Osteoblast (primary cell): Measurements from ENCODE around the gene CAPZB. TPM values are rescaled to one million over a fixed set of nuclear protein-coding genes. Genes with fewer than 3 reads are reported as not detected.

Experiments used
- DNase-seq: peaks from one replicate; pipeline ENCODE4 v3.0.0; 2011; ENCODE audit warnings: low spot score, mixed read lengths; ENCODE audit not compliant: insufficient read length; ENCODE audit errors: missing footprints
- H2AFZ ChIP-seq: 2 replicates; pipeline ENCODE4 v1.6.0; 2011; ENCODE audit warnings: mild to moderate bottlenecking, low read length
- H3K27ac ChIP-seq: 2 replicates; pipeline ENCODE4 v1.5.1; 2011; ENCODE audit warnings: mild to moderate bottlenecking, low read depth, low read length, moderate library complexity
- H3K27me3 ChIP-seq: 2 replicates; pipeline ENCODE4 v1.6.0; 2012; ENCODE audit warnings: mild to moderate bottlenecking, control low read depth, inconsistent platforms, low read length, moderate library complexity; ENCODE audit not compliant: insufficient read depth
- H3K36me3 ChIP-seq: 2 replicates; pipeline ENCODE4 v1.5.1; 2011; ENCODE audit warnings: mild to moderate bottlenecking, low read length, control low read depth, moderate library complexity; ENCODE audit not compliant: insufficient read depth
- H3K4me1 ChIP-seq: 2 replicates; pipeline ENCODE4 v1.5.1; 2011; ENCODE audit warnings: mild to moderate bottlenecking, low read length, control low read depth, moderate library complexity; ENCODE audit not compliant: insufficient read depth
- H3K4me2 ChIP-seq: 2 replicates; pipeline ENCODE4 v1.6.0; 2011; ENCODE audit warnings: mild to moderate bottlenecking, low read length; ENCODE audit not compliant: insufficient read depth
- H3K4me3 ChIP-seq: fragments of 200-600 bp; sonication (generic); 3 replicates; pipeline ENCODE4 v1.5.1; 2012; ENCODE audit warnings: mild to moderate bottlenecking, low read length, inconsistent platforms; ENCODE audit not compliant: insufficient read depth
- H3K79me2 ChIP-seq: 2 replicates; pipeline ENCODE4 v1.6.0; 2012; ENCODE audit warnings: mild to moderate bottlenecking, low read length, control low read depth, inconsistent platforms; ENCODE audit not compliant: insufficient read depth
- H3K9me3 ChIP-seq: 2 replicates; pipeline ENCODE4 v1.5.1; 2011; ENCODE audit warnings: low read depth, low read length, control low read depth
- H4K20me1 ChIP-seq: 2 replicates; pipeline ENCODE4 v1.6.0; 2012; ENCODE audit warnings: mild to moderate bottlenecking, low read length, control low read depth; ENCODE audit not compliant: insufficient read depth
- total RNA-seq: library from RNA; depleted of rRNA; stranded (reverse); fragments of >200 nt; gene quantifications from 2 replicates; pipeline ENCODE4 v1.2.3, GENCODE V29; 2012
- TF ChIP-seq, protein P1 (sequence below): IDR thresholded peaks from 2 replicates; pipeline ENCODE4 v1.5.1; 2011; ENCODE audit warnings: mild to moderate bottlenecking, low read depth, low read length, moderate library complexity; ENCODE audit errors: extremely low read depth

The CAPZB gene
- total RNA-seq, 1 donor, result 217 TPM

DNA sequence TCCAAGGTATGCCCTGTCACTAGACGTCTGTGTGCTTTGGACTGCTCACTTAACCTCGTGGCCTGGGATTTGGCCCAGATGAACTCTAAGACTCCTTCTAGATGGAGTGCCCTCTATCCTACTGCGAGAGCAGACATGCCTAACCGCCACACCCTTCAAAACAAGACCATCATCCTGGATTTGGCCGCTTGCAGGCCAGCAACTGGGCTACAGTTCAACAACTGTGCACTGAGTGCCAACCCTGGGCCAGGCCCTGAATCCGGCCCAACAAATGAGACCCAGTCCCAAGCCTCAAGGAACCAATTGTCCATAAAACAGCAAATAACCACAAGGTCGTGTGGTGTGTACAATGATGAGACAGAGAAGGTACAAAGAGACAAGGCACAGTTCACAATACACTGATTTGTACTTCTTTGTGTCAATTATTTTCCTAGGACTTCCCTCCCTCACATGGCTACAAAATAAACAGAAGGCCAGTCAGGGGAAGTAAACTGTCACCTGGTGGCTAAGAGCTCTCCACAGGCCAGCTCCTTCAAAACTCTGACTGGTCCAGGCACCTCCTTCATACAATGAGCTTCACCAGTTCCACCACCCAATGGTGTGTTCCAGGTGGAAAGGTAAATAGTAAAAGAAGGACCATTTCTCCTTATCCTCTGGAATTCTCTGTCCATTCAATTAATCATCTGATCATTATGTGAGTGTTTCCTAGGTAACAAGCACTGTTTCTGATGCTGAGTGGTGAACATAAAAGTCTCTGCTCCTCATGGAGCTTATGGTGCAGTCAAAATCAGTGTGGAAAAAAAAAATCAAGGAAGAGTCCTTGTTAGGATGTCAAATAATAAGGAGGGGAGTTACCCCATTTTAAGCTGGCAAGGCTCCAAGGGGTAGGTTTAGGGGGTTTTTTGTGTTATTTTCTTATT is 60.4 kb downstream of the CAPZB start:
- H3K4me3 ChIP-seq, result no peak overlapping the region
- H3K9me3 ChIP-seq, result no peaks in the 10 kb centered on the region
- H2AFZ ChIP-seq, result no peak overlapping the region
- H3K27me3 ChIP-seq, result no peaks in the 10 kb centered on the region
- DNase-seq, result no peak
- no peak overlapping the region for H3K27ac ChIP-seq
- peaks cover 100% of the 10 kb centered on the region for H3K79me2 ChIP-seq
- no peak overlapping the region for H3K4me2 ChIP-seq
- peaks cover under 1% of the 10 kb centered on the region for H3K36me3 ChIP-seq
- peaks cover 42% of the 10 kb centered on the region for H3K4me1 ChIP-seq
- TF ChIP-seq, protein P1, sequence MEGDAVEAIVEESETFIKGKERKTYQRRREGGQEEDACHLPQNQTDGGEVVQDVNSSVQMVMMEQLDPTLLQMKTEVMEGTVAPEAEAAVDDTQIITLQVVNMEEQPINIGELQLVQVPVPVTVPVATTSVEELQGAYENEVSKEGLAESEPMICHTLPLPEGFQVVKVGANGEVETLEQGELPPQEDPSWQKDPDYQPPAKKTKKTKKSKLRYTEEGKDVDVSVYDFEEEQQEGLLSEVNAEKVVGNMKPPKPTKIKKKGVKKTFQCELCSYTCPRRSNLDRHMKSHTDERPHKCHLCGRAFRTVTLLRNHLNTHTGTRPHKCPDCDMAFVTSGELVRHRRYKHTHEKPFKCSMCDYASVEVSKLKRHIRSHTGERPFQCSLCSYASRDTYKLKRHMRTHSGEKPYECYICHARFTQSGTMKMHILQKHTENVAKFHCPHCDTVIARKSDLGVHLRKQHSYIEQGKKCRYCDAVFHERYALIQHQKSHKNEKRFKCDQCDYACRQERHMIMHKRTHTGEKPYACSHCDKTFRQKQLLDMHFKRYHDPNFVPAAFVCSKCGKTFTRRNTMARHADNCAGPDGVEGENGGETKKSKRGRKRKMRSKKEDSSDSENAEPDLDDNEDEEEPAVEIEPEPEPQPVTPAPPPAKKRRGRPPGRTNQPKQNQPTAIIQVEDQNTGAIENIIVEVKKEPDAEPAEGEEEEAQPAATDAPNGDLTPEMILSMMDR, result no peak
- H4K20me1 ChIP-seq, result peaks cover 72% of the 10 kb centered on the region

DNA sequence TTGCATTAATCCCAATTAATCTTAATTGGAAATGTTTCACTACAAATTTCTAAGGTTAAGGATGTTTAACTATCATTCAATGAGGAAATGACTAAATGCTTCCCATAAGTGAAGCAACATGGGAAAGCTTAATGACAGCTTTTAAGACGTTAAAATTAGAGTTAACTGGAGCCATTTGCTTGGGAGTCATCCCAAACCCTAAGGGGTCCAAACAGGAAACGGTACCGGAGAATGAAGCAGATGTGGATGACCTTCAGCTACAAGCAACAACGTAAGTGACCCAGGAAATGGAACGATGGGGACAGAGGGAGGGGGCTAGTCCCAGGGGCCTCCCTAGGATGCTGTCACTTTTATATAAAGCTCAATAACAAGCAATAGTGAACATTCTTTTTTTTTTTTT is 62.2 kb downstream of the CAPZB start:
- Histone ChIP-seq H4K20me1 (peaks cover 60% of the 10 kb centered on the region), H3K4me2 (no peak overlapping the region), H3K79me2 (peaks cover 99% of the 10 kb centered on the region), H3K27ac (peak overlapping the region; percentile 13), H3K4me3 (no peak overlapping the region), H2AFZ (no peak overlapping the region), H3K27me3 (no peaks in the 10 kb centered on the region), H3K9me3 (no peaks in the 10 kb centered on the region), H3K4me1 (peaks cover 40% of the 10 kb centered on the region), H3K36me3 (peaks cover 18% of the 10 kb centered on the region)
- no peak for DNase-seq
- TF ChIP-seq, protein P1, result no peak

DNA sequence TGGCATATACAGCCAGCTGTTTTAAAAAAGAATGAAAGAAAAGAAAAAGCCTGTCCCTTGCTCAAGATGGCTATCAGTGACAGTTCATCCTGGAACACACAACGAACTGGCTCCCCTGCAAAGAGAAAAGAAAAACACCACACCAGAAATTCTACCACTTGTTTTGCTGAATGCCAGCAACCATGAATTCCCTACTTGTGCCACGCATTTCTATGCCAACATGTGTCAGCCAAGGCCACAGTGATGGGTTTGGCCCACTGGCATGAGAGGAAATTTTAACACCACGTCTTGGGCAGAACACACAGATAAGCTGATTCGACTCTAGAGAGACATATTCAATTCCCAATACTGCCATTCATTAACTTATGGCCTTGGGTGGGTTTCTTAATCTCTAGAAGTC is 64.0 kb downstream of the CAPZB start:
- H3K4me3 ChIP-seq, result no peak overlapping the region
- no peak for DNase-seq
- no peaks in the 10 kb centered on the region for H3K9me3 ChIP-seq
- TF ChIP-seq, protein P1, result no peak
- H4K20me1 ChIP-seq, result peaks cover 53% of the 10 kb centered on the region
- H3K4me2 ChIP-seq, result no peak overlapping the region
- no peaks in the 10 kb centered on the region for H3K27me3 ChIP-seq
- H3K27ac ChIP-seq, result peak overlapping the region; percentile 16
- peaks cover 24% of the 10 kb centered on the region for H3K36me3 ChIP-seq
- H2AFZ ChIP-seq, result no peak overlapping the region
- peaks cover 99% of the 10 kb centered on the region for H3K79me2 ChIP-seq
- peaks cover 25% of the 10 kb centered on the region for H3K4me1 ChIP-seq

DNA sequence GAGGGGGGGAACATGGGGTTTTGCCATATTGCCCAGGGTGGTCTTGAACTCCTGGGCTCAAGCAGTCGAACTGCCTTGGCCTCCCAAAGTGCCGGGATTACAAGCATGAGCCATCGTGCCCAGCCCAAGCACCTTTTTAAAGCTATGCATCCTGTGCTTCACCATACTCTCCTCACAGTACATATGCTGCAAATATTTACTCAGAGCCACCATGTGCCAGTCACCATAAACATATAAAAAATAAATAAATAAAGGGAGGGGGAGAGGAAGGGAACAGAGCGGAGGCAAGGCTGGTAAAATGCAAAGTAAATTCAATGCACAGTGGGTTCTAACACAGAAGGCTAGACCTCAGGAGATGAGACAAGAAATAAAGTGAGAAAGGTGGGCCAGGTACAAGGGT is 64.7 kb downstream of the CAPZB start:
- H3K36me3 ChIP-seq, result peaks cover 24% of the 10 kb centered on the region
- no peaks in the 10 kb centered on the region for H3K9me3 ChIP-seq
- H3K4me2 ChIP-seq, result no peak overlapping the region
- H3K27me3 ChIP-seq, result no peaks in the 10 kb centered on the region
- H4K20me1 ChIP-seq, result peaks cover 51% of the 10 kb centered on the region
- H3K27ac ChIP-seq, result no peak overlapping the region
- H3K79me2 ChIP-seq, result peaks cover 99% of the 10 kb centered on the region
- DNase-seq, result no peak
- H3K4me1 ChIP-seq, result peaks cover 19% of the 10 kb centered on the region
- H3K4me3 ChIP-seq, result no peak overlapping the region
- H2AFZ ChIP-seq, result no peak overlapping the region
- TF ChIP-seq, protein P1, result no peak
